Astrocyte of the hippocampus (primary cell): ENCODE measurements around the gene CHSY1.
"Not testable (repeated sequence)": the region's sequence is repeated elsewhere in the genome, so short reads cannot be mapped to it uniquely, and the experiment has no call there.

Experiments used
- DNase-seq: peaks from one replicate; pipeline ENCODE4 v3.0.0; 2011; ENCODE audit warnings: low read depth, low spot score

CHSY1 gene

DNA sequence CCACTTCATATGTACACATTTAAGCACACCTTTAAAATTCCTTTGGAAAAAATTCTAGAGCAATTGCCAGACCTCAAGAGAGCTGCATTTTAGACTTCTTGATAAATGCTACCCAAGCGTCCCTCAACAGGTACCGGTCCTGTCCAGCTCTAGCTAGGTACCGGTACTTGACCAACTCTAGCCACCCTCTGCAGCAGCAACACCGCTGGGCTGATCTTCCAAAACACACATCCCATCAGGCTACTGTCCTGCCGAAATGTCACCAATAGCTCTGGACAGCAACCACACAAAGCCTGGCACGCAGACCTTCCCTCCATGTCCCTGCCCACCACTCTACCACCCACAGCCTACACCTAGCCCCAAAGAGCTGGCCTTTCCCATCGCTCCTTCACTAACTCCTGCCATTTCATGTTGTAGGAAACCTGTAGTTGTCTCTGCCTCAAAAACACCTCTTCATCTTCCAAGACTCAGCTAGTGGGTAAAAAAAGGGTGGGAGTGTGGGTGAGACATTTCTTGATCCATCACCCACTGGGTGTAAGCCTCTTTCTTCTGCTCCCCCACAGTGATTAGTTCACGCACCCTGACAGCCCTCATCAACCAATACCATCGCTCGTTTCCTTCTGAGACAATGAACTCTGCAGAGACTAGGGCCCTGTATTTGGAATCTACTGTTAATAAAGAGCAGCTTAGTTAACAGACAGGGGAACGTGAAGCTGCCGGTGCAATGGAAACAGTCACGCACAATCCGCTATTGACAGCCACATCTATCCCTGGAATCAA lies 6.8 kb downstream of the CHSY1 start:
- DNase-seq: no peak

- peak; percentile 58 for DNase-seq
These were observed 7.6 kb downstream of the CHSY1 start for GRCh38 chr15:101244036-101244781.

DNA sequence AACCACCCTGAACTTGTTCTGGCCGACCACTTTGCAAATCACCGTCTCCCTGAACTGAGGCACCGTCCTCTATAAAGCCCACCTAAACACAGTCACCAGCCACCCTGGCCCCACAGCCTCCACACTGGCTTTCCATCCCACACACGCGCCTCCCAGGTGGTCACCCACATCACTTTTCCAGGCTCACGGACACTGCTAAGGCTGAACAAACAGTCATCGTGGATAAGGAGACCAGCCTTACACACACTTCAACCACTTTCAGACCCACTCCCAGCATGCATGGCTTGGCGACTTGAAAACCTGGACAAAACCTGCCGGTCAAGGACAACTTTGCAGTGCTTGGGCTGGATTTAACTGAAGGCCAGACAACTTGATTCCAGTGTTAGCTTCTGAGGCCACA lies 8.4 kb downstream of the CHSY1 start:
- DNase-seq: peak; percentile 33

DNA sequence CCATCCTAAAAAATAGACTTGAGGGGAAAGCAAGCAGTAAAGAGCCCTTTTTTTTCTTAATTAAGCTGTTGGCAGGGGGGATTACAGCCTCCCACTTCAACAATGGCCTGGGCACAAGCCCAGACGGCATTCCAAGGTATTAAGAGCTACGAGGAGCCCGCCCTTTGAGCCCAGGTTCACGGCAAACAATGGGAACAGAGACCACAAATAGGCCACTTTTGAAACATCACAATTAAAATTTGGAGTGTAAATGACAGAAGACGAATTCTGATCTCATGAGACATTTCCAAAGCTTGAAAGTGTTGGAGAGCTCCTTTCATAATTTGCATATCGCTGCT lies 8.9 kb downstream of the CHSY1 start:
- DNase-seq: peak; percentile 80

DNA sequence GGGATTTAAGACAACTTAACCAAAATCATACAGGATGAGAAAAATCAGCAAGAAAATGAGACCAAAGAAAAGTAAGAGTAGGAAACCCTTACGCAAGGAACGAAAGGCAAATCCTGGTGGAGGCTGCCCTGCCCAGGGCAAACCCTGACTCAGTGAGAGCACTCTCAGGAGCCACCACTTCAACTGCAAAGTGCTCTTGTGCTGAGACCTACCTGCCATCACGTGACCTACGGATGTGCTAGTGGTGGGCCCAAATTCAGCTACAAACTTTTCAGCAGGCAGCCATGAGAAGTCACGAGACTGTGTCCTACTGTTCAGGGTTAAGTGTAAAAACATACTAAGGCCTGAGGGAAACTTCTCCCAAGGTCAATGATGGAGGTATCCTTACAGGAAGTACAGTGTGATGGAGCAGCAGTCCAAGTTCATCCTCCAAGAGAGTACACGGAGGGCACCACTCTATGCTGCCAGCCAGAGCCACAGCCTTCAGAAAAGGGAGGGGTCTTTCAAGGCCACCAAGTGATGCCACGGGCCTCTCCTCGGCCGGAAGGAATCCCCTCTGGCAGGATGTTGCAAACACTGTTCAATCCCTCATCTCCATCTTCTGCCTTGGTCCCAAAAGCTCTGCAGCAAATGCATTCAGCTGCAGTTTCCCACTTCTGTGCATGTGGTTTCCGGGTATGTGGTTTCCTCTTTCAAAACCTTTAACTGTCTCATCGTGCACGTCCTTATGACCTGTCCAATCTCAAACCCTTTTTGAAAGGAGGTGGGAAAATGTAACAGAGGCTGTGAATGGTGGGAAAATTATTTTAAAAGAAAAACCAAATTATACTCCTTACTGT lies 9.5 kb downstream of the CHSY1 start:
- peak; percentile 67 for DNase-seq

DNA sequence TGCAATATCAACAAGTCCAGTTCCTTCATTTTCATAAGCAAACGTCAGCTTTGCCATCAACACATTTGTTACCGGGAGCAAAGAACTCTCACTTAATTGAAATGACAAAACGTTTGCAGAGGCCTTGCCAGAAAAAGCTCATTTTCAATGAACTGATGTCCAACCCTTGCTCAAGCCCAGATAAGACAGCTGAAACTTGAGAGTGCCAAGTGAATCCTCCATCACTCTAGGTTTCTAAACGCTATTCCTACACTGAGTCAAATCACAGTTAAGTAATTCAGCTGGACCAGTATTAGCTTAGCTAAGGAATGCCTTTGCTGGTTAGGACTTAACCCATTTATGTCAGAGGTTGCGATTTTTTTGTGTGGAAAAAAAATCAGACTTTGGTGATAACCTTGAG lies 11.5 kb downstream of the CHSY1 start:
- DNase-seq: no peak

- DNase-seq: no peak
These were observed 12.1 kb downstream of the CHSY1 start for GRCh38 chr15:101239724-101240136.

DNA sequence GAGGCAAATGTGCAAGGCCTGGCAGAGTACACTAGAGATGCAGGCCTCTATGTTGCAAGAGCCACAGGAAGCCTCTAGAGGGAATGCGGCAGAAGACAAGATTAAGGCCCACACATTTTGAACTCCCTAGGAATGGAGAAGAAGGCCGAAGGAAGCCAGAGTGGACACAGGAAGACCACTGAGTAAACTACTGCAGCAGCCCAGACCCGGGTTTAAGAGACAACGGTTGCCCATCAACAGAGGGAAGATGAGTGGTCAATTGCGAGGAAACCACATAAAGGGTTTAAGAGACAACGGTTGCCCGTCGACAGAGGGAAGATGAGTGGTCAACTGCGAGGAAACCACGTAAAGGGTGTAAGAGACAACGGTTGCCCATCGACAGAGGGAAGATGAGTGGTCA lies 14.6 kb downstream of the CHSY1 start:
- no peak for DNase-seq

GRCh38 chr15:101233651-101234280 lies 18.1 kb downstream of the CHSY1 start:
- no peak for DNase-seq

- DNase-seq: no peak
These were observed 19.2 kb downstream of the CHSY1 start for GRCh38 chr15:101232677-101233076.

DNA sequence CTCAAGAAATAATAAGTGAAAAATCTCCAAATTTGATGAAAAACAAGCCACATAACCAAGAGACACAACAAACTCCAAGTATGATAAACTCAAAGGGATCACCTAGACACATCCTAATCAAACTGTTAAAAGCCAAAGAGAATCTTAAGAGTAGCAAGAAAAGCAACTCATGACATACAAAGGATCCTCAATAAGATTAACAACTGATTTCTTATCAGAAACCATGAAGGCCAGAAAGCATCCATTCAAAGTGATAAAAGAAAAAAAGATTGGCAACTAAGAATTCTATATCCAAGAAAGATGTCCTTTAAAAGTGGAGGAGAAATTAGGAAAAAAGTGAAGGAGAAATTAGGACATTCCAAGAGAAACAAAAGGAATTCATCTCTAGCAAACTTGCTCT lies 23.5 kb downstream of the CHSY1 start:
- no peak for DNase-seq

DNA sequence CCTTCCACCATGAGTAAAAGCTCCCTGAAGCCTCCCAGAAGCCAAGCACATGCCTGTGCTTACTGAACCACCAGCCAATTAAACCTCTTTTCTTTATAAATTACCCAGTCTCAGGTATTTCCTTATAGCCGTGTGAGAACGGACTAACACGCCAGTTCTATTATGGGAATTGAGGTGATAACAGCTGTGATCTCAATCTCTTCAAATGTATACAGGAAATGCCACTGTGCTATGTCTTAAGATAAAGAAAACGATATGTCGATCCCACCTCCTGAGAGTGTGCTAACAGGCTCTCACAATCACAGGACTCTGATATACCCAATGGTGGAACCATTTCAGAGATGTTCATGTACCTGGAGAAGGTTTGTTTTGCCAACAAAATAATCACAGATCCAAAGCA lies 26.2 kb downstream of the CHSY1 start:
- DNase-seq: no peak

GRCh38 chr15:101221902-101222301 lies 29.9 kb downstream of the CHSY1 start:
- DNase-seq: peak; percentile 40

- no peak for DNase-seq
These were observed 31.8 kb downstream of the CHSY1 start for GRCh38 chr15:101220060-101220459.

GRCh38 chr15:101219441-101219840 lies 32.4 kb downstream of the CHSY1 start:
- DNase-seq: no peak

DNA sequence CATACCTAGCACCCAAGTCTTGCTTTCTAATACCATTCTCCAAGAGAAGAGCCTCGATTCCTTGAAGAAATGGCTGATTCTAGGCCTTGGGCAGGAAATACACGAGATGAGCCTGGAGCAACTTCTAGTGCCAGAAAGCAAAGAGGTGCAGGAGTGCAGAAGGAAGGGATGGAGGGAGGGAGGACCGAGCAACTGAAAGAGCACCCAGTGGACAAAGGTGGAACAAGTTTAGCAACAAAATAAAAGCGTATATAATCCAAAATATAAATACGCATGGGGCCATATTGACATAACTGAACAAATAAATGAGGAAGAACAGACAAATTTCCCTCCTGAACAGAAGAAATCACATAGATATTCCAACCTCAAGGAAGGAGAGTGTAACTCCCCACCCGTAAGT lies 34.4 kb downstream of the CHSY1 start:
- DNase-seq: no peak

DNA sequence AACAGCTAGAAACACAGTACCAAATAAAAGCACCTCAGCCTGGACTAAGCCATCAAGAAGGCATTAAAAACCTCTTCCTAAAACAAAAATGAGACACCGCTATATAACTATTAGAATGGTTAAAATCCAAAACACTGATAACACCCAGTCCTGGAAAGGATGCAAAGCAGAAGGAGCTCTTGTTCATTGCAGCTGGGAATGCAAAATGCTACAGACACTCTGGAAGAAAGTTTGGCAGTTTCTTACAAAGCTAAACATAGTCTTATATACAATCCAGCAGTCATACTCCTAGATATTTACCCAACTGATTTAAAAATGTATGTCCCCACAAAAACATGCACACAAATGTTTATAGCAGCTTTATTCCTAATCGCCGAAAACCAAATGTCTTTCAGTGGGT lies 35.7 kb downstream of the CHSY1 start:
- no peak for DNase-seq

DNA sequence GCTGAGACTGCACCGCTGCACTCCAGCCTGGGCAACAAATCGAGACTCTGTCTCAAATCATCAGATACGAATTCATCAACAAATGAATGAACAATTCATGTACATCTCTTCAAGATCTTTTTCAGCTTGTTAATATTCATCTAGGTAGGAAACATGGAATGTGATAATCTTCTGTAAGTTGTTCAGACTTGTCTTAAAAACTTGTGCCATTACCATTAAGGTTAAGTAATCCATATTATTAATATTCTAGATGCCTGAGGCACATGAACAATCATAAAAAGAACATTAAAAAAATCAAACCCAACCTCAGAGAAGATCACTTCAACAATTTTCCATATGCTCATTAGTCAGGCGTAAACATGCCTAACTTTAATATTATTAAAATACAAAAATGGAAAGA lies 36.2 kb downstream of the CHSY1 start:
- no peak for DNase-seq

DNA sequence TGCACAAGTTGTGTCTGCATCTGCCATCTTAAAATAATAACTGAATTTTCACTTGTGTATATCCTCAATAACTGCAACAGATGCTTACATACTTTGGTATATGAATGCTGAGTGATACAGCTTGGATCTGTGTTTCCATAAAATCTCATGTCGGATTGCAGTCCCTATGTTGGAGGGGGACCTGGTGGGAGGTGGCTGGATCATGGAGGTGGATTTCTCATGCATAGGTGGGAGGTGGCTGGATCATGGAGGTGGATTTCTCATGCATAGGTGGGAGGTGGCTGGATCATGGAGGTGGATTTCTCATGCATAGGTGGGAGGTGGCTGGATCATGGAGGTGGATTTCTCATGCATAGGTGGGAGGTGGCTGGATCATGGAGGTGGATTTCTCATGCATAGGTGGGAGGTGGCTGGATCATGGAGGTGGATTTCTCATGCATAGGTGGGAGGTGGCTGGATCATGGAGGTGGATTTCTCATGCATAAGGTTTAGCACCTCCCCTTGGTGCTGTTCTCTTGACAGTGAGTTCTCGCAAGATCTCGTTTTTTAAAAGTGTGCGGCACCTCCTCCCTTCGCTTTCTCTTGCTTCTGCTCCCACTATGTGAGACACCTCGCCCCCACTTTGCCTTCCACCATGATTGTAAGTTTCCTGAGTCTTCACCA lies 37.3 kb downstream of the CHSY1 start:
- not testable (repeated sequence) for DNase-seq

DNA sequence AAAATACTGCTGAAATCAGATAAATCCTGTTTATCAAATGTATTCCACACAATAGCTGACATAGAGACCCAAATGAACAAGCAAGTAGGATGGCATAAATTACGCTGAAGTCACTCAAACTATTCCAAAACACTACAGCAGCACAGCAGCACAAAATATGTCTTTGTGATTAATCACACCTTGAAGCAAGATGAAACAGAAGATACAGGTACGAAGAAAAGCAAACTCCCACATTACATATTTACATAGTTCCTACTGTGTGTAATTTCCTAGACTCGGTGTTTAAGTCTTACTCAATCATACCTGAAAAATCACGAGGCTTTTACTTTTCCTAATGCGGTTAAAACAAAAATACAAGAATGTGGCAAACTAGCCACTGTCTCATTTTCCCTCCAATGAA lies 38.3 kb downstream of the CHSY1 start:
- DNase-seq: no peak

DNA sequence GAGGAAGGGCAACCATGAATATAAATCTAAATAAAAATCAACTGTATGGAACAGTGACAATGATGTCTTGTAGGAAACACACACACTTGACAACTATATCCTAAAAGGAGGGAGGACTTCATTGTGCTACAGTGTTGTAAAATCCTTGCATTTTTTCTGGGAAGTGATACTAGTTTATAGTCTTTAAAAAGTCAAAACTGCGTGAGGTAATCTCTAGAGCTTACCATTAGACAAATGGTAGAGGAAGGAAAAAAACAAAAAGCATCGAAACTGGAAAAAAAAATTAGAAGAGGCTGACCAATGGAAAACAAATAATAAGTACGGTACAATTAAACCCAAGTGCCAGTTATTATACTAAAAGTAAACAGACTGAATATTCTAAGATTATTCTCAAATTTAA lies 38.7 kb downstream of the CHSY1 start:
- DNase-seq: no peak
